ENCODE results near the gene UTP11.

UTP11 gene

GRCh38 chr1:38068220-38068979 is 55.9 kb downstream of the UTP11 start:
- DNase-seq (ENCODE audit: low read depth in 1 of 2, low spot score in 1 of 2) = no peak

DNA sequence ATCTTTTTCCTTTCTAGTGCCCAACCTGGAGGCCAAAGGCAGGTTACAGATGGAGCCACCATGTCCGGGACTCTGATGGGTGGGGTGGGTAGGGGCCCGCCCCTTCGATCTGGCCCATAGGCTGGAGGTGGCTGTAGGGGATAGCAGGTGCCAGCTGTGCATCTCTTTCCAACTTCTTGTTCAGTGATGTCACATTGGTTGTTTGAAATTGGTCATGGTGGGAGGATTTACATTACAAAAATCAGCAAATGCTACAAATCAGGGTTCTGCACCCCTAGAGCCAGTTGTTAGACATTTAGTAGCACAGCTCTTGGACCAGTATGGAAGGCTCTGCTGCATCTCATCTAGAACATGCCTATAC is 56.4 kb downstream of the UTP11 start:
- DNase-seq (ENCODE audit: low read depth in 1 of 2, low spot score in 1 of 2) = no peak

DNA sequence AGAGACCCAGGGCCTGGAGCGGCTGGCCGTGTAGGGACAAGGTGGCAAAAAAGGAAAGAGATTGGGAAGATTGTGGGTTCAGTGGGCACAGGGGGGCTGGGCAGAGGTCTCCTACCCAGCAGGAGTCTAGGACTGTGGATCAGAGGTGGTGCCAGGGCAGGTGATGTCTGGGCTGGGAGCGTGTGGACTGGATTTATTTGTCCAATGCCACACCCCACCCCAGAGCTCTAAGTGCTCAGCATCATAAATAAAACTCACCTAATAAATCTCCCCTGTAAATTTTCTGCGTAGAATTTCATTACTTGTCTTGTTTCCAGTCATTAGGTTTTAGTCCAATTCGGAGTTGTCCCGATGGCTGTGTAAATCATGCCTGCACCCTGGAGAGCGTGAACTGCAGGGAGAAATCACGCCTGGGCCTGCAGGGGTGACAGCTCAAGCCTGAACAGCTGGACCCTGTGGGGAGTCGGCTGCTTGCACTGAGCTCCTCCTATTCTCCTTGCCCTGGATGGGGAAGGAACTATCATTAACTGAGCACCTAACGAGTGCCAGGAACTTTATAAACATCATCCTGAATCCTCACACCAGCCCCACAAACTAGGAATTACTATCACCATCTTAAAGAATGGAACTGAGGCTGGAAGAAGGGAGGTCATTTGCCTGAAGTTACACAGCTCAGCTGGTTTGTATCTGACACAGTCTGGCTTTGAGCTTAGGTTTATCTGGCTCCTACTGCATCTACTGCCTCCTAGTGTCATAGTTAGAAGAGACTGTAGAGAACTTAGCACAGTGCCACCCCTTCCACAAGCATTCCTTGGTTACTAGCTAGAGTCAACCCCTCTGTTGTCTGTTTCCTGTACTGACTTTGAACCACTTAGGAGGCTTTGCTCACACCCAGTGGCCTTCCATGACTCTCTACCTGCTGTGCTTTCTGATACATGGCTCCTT is 59.0 kb downstream of the UTP11 start:
- DNase-seq (ENCODE audit: low read depth in 1 of 2, low spot score in 1 of 2) = no peak

GRCh38 chr1:38072858-38073257 is 60.3 kb downstream of the UTP11 start:
- DNase-seq (ENCODE audit: low read depth in 1 of 2, low spot score in 1 of 2) = no peak

- DNase-seq (ENCODE audit: low read depth in 1 of 2, low spot score in 1 of 2) = no peak
These were observed 61.2 kb downstream of the UTP11 start for GRCh38 chr1:38073534-38074301.

DNA sequence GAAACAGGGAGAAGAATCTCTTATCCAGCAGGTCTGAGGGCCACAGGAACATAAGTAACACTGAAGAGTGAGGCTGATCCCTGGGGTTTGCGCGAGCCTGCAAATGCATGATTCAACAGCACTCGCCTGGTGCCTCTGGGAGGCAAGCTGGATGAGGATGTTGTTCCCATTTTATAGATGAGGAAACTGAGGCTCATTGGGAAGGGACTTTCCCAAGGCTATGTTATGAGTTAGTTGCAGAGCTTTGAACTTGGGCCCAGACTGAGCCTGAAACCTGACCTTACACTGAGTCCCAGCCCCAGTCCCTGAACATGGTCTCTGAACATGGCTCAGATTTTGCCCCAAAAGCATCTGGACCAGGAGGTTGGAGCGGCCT is 61.8 kb downstream of the UTP11 start:
- DNase-seq (ENCODE audit: low read depth in 1 of 2, low spot score in 1 of 2) = no peak
